HepG2 (cell line): ENCODE results near the gene BICRA. TPM values are rescaled to one million over a fixed set of nuclear protein-coding genes. Genes with fewer than 3 reads are reported as not detected.

ENCODE experiments used
- ELF1 ChIP-seq: sonication (generic); formaldehyde crosslinking; IDR thresholded peaks from 2 replicates; pipeline ENCODE4 v1.4.0; 2020; ENCODE audit warnings: missing genetic modification reagents
- HNRNPUL1 ChIP-seq: fragments of 200-400 bp; formaldehyde crosslinking; IDR thresholded peaks from 2 replicates; pipeline ENCODE4 v1.6.1; 2017; ENCODE audit warnings: low read depth, mild to moderate bottlenecking, low read length, moderate library complexity
- MYC ChIP-seq: sonication (generic); formaldehyde crosslinking; IDR thresholded peaks from 2 replicates; pipeline ENCODE4 v1.9.0; 2021; ENCODE audit warnings: missing genetic modification reagents, borderline replicate concordance
- NAIF1 ChIP-seq: sonication (generic); formaldehyde crosslinking; IDR thresholded peaks from 2 replicates; pipeline ENCODE4 v1.5.0; 2020; ENCODE audit warnings: mild to moderate bottlenecking, missing genetic modification reagents, borderline replicate concordance
- NPAS2 ChIP-seq: sonication (generic); formaldehyde crosslinking; IDR thresholded peaks from 2 replicates; pipeline ENCODE4 v1.8.0; 2022; ENCODE audit warnings: mild to moderate bottlenecking, missing genetic modification reagents, borderline replicate concordance
- RXRB ChIP-seq: IDR thresholded peaks from 2 replicates; pipeline ENCODE4 v1.6.1; 2016; ENCODE audit warnings: borderline replicate concordance, missing genetic modification reagents, missing compliant biosample characterization
- SMC3 ChIP-seq: IDR thresholded peaks from 2 replicates; pipeline ENCODE4 v1.6.1; 2011; ENCODE audit warnings: low read length, improper control_type of control experiment
- ZNF10 ChIP-seq: sonication (generic); formaldehyde crosslinking; IDR thresholded peaks from 2 replicates; pipeline ENCODE4 v1.4.0; 2020; ENCODE audit warnings: mild to moderate bottlenecking, low read depth, missing genetic modification reagents, borderline replicate concordance
- ZNF747 ChIP-seq: sonication (generic); formaldehyde crosslinking; IDR thresholded peaks from 2 replicates; pipeline ENCODE4 v1.8.1; 2023; ENCODE audit warnings: missing genetic modification reagents, mild to moderate bottlenecking, borderline replicate concordance
- ZNF839 ChIP-seq: sonication (generic); formaldehyde crosslinking; IDR thresholded peaks from 2 replicates; pipeline ENCODE4 v1.4.0; 2020; ENCODE audit warnings: missing genetic modification reagents, mild to moderate bottlenecking, borderline replicate concordance
- ZNF879 ChIP-seq: sonication (generic); formaldehyde crosslinking; IDR thresholded peaks from 2 replicates; pipeline ENCODE4 v1.8.1; 2023; ENCODE audit warnings: missing genetic modification reagents
- ZSCAN12 ChIP-seq: sonication (generic); formaldehyde crosslinking; IDR thresholded peaks from 2 replicates; pipeline ENCODE4 v1.9.0; 2021; ENCODE audit warnings: mild to moderate bottlenecking, missing genetic modification reagents
- polyA plus RNA-seq, 8 experiments: library from polyadenylated mRNA; depleted of rRNA in 3 of 8; stranded (reverse) in 7 of 8; unstranded in 1 of 8; fragments of >200 nt; fragmentation: Illumina TruSeq in 4 of 8; extraction: Trizol in 4 of 8; gene quantifications; 2 replicates each; pipeline versions ENCODE4 v1.2.1 to v1.2.3, GENCODE V29; 2011 to 2016; ENCODE audit warnings: low read depth in 4 of 8, missing spikeins in 1 of 8, mixed read lengths in 1 of 8; ENCODE audit not compliant: insufficient read depth in 1 of 8
- total RNA-seq, 5 experiments: library from RNA; depleted of rRNA; stranded (reverse); fragments of >200 nt; fragmentation: Illumina TruSeq; extraction: Trizol; gene quantifications; 2 replicates each; pipeline ENCODE4 v1.2.3, GENCODE V29; 2016; ENCODE audit warnings: low read depth in 1 of 5
- TF ChIP-seq, protein P1 (sequence below): sonication (generic); formaldehyde crosslinking; IDR thresholded peaks from 2 replicates; pipeline ENCODE4 v1.8.0; 2022; ENCODE audit warnings: missing genetic modification reagents, mild to moderate bottlenecking, moderate library complexity, borderline replicate concordance
- TF ChIP-seq, protein P2 (sequence below): sonication (generic); formaldehyde crosslinking; IDR thresholded peaks from 2 replicates; pipeline ENCODE4 v1.4.0; 2020; ENCODE audit warnings: missing genetic modification reagents
- TF ChIP-seq, protein P3 (sequence below): sonication (generic); formaldehyde crosslinking; IDR thresholded peaks from 2 replicates; pipeline ENCODE4 v1.4.0; 2020; ENCODE audit warnings: missing genetic modification reagents
- TF ChIP-seq, protein P4 (sequence below): IDR thresholded peaks from 2 replicates; pipeline ENCODE4 v1.6.1; 2012; ENCODE audit warnings: low read depth, low read length, improper control_type of control experiment
- TF ChIP-seq, protein P5 (sequence below): IDR thresholded peaks from 2 replicates; pipeline ENCODE4 v1.6.1; 2016
- TF ChIP-seq, protein P6 (sequence below): sonication (generic); formaldehyde crosslinking; IDR thresholded peaks from 2 replicates; pipeline ENCODE4 v1.5.0; 2020; ENCODE audit warnings: mild to moderate bottlenecking, low read depth, missing genetic modification reagents, borderline replicate concordance

The BICRA gene
- total and polyA plus RNA-seq, 2 of the 13 experiments (the other 11 are each of a cell fraction or from before 2014, with no cell fraction given): 0.55 to 0.71 TPM

DNA sequence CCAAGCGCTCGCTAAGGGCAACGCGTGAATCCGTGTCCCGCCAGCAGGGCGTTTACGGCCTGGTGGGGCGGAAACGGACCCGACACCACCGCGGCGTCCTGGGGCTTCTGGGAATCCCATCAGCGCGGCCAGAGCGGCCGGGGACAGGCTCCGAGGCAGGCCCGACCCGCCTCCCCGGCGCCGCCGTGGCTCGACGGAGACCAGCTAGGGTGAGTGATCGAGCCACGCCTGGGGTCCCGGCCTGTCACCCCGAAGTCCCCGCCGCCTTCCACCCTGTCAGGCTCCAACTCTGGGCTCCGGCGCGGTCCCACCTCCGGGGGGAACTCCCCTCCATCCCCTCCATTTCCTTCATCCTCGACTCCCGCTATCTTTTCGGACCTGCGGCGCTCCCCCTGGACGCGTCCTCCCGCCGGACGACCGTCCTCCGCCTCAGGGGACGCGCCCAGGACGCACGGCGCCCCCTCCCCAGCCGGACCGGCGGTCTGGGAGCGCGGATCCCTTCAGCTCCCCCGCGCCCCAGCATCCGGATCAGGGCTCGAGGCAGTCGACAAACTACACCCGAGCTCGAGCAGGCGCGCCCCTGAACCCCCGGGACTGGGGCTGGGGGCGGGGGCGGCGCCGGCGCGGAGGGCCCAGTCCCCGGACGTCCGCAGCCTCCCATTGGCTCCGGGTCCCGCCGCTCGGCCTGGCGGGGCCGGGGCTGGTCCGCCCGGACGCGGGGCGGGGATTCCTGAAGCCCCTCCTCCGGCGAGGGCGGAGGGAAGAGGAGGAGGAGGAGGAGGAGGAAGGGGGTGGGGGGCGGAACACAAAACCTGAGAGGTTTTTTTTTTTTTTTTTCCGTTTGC, 638 bp upstream of the BICRA start (continued):
- TF ChIP-seq, protein P1, sequence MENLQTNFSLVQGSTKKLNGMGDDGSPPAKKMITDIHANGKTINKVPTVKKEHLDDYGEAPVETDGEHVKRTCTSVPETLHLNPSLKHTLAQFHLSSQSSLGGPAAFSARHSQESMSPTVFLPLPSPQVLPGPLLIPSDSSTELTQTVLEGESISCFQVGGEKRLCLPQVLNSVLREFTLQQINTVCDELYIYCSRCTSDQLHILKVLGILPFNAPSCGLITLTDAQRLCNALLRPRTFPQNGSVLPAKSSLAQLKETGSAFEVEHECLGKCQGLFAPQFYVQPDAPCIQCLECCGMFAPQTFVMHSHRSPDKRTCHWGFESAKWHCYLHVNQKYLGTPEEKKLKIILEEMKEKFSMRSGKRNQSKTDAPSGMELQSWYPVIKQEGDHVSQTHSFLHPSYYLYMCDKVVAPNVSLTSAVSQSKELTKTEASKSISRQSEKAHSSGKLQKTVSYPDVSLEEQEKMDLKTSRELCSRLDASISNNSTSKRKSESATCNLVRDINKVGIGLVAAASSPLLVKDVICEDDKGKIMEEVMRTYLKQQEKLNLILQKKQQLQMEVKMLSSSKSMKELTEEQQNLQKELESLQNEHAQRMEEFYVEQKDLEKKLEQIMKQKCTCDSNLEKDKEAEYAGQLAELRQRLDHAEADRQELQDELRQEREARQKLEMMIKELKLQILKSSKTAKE: 0 out of 2 replicates have a peak, but pooled peaks have one; percentile 18
- TF ChIP-seq ZNF839 (CRISPR knock-in tag) (peak; percentile 47; the same call in 1 of the 2 replicates), ELF1 (CRISPR knock-in tag) (0 out of 2 replicates have a peak, but pooled peaks have one; percentile 7), HNRNPUL1 (no peak), ZNF879 (CRISPR knock-in tag) (no peak), MYC (CRISPR knock-in tag) (no peak; the same call in 1 of the 2 replicates), SMC3 (no peak), ZSCAN12 (CRISPR knock-in tag) (no peak), NPAS2 (CRISPR knock-in tag) (no peak), ZNF747 (CRISPR knock-in tag) (no peak), NAIF1 (CRISPR knock-in tag) (no peak), RXRB (CRISPR knock-in tag) (no peak; the same call in 1 of the 2 replicates), ZNF10 (CRISPR knock-in tag) (no peak)
- TF ChIP-seq, protein P2, sequence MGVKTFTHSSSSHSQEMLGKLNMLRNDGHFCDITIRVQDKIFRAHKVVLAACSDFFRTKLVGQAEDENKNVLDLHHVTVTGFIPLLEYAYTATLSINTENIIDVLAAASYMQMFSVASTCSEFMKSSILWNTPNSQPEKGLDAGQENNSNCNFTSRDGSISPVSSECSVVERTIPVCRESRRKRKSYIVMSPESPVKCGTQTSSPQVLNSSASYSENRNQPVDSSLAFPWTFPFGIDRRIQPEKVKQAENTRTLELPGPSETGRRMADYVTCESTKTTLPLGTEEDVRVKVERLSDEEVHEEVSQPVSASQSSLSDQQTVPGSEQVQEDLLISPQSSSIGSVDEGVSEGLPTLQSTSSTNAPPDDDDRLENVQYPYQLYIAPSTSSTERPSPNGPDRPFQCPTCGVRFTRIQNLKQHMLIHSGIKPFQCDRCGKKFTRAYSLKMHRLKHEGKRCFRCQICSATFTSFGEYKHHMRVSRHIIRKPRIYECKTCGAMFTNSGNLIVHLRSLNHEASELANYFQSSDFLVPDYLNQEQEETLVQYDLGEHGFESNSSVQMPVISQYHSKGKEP: no peak
- TF ChIP-seq, protein P3, sequence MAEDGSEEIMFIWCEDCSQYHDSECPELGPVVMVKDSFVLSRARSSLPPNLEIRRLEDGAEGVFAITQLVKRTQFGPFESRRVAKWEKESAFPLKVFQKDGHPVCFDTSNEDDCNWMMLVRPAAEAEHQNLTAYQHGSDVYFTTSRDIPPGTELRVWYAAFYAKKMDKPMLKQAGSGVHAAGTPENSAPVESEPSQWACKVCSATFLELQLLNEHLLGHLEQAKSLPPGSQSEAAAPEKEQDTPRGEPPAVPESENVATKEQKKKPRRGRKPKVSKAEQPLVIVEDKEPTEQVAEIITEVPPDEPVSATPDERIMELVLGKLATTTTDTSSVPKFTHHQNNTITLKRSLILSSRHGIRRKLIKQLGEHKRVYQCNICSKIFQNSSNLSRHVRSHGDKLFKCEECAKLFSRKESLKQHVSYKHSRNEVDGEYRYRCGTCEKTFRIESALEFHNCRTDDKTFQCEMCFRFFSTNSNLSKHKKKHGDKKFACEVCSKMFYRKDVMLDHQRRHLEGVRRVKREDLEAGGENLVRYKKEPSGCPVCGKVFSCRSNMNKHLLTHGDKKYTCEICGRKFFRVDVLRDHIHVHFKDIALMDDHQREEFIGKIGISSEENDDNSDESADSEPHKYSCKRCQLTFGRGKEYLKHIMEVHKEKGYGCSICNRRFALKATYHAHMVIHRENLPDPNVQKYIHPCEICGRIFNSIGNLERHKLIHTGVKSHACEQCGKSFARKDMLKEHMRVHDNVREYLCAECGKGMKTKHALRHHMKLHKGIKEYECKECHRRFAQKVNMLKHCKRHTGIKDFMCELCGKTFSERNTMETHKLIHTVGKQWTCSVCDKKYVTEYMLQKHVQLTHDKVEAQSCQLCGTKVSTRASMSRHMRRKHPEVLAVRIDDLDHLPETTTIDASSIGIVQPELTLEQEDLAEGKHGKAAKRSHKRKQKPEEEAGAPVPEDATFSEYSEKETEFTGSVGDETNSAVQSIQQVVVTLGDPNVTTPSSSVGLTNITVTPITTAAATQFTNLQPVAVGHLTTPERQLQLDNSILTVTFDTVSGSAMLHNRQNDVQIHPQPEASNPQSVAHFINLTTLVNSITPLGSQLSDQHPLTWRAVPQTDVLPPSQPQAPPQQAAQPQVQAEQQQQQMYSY (CRISPR knock-in tag): no peak
- TF ChIP-seq, protein P4, sequence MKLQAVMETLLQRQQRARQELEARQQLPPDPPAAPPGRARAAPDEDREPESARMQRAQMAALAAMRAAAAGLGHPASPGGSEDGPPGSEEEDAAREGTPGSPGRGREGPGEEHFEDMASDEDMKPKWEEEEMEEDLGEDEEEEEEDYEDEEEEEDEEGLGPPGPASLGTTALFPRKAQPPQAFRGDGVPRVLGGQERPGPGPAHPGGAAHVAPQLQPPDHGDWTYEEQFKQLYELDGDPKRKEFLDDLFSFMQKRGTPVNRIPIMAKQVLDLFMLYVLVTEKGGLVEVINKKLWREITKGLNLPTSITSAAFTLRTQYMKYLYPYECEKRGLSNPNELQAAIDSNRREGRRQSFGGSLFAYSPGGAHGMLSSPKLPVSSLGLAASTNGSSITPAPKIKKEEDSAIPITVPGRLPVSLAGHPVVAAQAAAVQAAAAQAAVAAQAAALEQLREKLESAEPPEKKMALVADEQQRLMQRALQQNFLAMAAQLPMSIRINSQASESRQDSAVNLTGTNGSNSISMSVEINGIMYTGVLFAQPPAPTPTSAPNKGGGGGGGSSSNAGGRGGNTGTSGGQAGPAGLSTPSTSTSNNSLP: no peak
- TF ChIP-seq, protein P5, sequence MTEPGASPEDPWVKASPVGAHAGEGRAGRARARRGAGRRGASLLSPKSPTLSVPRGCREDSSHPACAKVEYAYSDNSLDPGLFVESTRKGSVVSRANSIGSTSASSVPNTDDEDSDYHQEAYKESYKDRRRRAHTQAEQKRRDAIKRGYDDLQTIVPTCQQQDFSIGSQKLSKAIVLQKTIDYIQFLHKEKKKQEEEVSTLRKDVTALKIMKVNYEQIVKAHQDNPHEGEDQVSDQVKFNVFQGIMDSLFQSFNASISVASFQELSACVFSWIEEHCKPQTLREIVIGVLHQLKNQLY (CRISPR knock-in tag): no peak
- TF ChIP-seq, protein P6, sequence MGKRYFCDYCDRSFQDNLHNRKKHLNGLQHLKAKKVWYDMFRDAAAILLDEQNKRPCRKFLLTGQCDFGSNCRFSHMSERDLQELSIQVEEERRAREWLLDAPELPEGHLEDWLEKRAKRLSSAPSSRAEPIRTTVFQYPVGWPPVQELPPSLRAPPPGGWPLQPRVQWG: no peak
